H1 (cell line): Measurements from ENCODE around the gene MYL9. TPM values are rescaled to one million over a fixed set of nuclear protein-coding genes. Genes with fewer than 3 reads are reported as not detected.

Experiments used
- CTCF ChIA-PET: fragments of 300-600 bp; sonication (Branson Sonifier 250); formaldehyde crosslinking; loops from one replicate; lab custom pipeline; 2021; ENCODE audit not compliant: partially characterized antibody; lab: Charles Lee
- POLR2A ChIA-PET: fragments of 300-600 bp; sonication (Branson Sonifier 250); formaldehyde crosslinking; loops from one replicate; lab custom pipeline; 2021; ENCODE audit warnings: inconsistent platforms; ENCODE audit not compliant: partially characterized antibody; lab: Charles Lee
- DNase-seq, 2 experiments: peaks; one replicate each; pipeline versions ENCODE4 v3.0.0 to v3.0.0-alpha.2; 2010 to 2022; ENCODE audit warnings: low spot score in 2 of 2, low read depth in 1 of 2, mixed read lengths in 1 of 2
- FAIRE-seq: peaks from 2 replicates; lab custom pipeline; 2011; peaks lifted over from hg19 to GRCh38; lab: Jason Lieb, UNC
- H2AFZ ChIP-seq: 2 replicates; pipeline ENCODE4 v1.8.1; 2012; ENCODE audit warnings: low read length, inconsistent platforms
- H2AK5ac ChIP-seq: 2 replicates; pipeline ENCODE4 v1.6.1; 2013; ENCODE audit warnings: low read depth, low read length
- H2BK120ac ChIP-seq: replicated peaks from 2 replicates; pipeline ENCODE3; 2013; ENCODE audit warnings: low read depth, low read length, inconsistent platforms
- H2BK12ac ChIP-seq: 2 replicates; pipeline ENCODE4 v1.6.1; 2013; ENCODE audit warnings: low read depth, low read length
- H2BK15ac ChIP-seq: 2 replicates; pipeline ENCODE4 v1.6.1; 2013; ENCODE audit warnings: low read length
- H2BK20ac ChIP-seq: 2 replicates; pipeline ENCODE4 v1.6.1; 2013; ENCODE audit warnings: low read length
- H2BK5ac ChIP-seq: 2 replicates; pipeline ENCODE4 v1.6.1; 2013; ENCODE audit warnings: low read depth, low read length
- H3K14ac ChIP-seq: 2 replicates; pipeline ENCODE4 v1.6.1; 2013; ENCODE audit warnings: inconsistent platforms; ENCODE audit not compliant: insufficient read length
- H3K18ac ChIP-seq: 2 replicates; pipeline ENCODE4 v1.6.1; 2013; ENCODE audit warnings: low read length; ENCODE audit errors: extremely low read depth
- H3K23ac ChIP-seq: 2 replicates; pipeline ENCODE4 v1.6.1; 2013; ENCODE audit warnings: inconsistent platforms; ENCODE audit not compliant: insufficient read length
- H3K23me2 ChIP-seq: 2 replicates; pipeline ENCODE4 v1.6.1; 2013; ENCODE audit warnings: low read depth, low read length
- H3K27ac ChIP-seq: 2 replicates; pipeline ENCODE4 v1.6.1; 2011; ENCODE audit warnings: low read depth, low read length, inconsistent platforms
- H3K27me3 ChIP-seq, 4 experiments: replicated peaks in 1 of 4; 1 replicate in 1 of 4; 2 replicates in 3 of 4; pipeline versions ENCODE4 v1.6.1 to v1.8.1; 2011 to 2013; ENCODE audit warnings: low read length in 3 of 4, mild to moderate bottlenecking in 3 of 4, inconsistent platforms in 2 of 4, mixed read lengths in 2 of 4, moderate library complexity in 1 of 4; ENCODE audit not compliant: control insufficient read depth in 3 of 4, insufficient read depth in 3 of 4; ENCODE audit errors: extremely low read depth in 1 of 4
- H3K36me3 ChIP-seq, 4 experiments: 2 replicates each; pipeline versions ENCODE4 v1.6.1 to v1.8.1; 2011 to 2013; ENCODE audit warnings: mild to moderate bottlenecking in 4 of 4, low read length in 3 of 4, moderate library complexity in 2 of 4, control low read depth in 1 of 4, inconsistent platforms in 1 of 4; ENCODE audit not compliant: insufficient read depth in 4 of 4, control insufficient read depth in 2 of 4
- H3K4ac ChIP-seq: replicated peaks from 2 replicates; pipeline ENCODE3; 2013; ENCODE audit warnings: low read length, low read depth, mixed read lengths, inconsistent platforms; ENCODE audit not compliant: insufficient read length
- H3K4me1 ChIP-seq, 4 experiments: replicated peaks in 1 of 4; 1 replicate in 1 of 4; 2 replicates in 3 of 4; pipeline versions ENCODE4 v1.6.1 to v1.8.1; 2011 to 2013; ENCODE audit warnings: low read length in 3 of 4, inconsistent platforms in 2 of 4, mixed read lengths in 1 of 4; ENCODE audit not compliant: insufficient read depth in 4 of 4, control insufficient read depth in 3 of 4
- H3K4me2 ChIP-seq, 2 experiments: 2 replicates each; pipeline versions ENCODE4 v1.6.1 to v1.8.1; 2011 to 2013; ENCODE audit warnings: low read depth in 2 of 2, low read length in 2 of 2, control low read depth in 1 of 2, inconsistent platforms in 1 of 2, mild to moderate bottlenecking in 1 of 2; ENCODE audit not compliant: insufficient read depth in 1 of 2
- H3K4me3 ChIP-seq, 4 experiments: fragments of 200-600, 300-600 bp in 1 of 4; sonication (generic), shearing (Covaris generic), sonication (Bioruptor Twin) in 1 of 4; 2 replicates each; pipeline versions ENCODE4 v1.5.1 to v1.8.1; 2011 to 2016; ENCODE audit warnings: low read length in 4 of 4, low read depth in 3 of 4, control low read depth in 2 of 4, inconsistent platforms in 2 of 4, mild to moderate bottlenecking in 2 of 4, mixed read lengths in 1 of 4, moderate library complexity in 1 of 4; ENCODE audit not compliant: insufficient read depth in 2 of 4; ENCODE audit errors: extremely low read depth in 1 of 4
- H3K56ac ChIP-seq: replicated peaks from 2 replicates; pipeline ENCODE3; 2013; ENCODE audit warnings: low read depth, mild to moderate bottlenecking, mixed read lengths, low read length, inconsistent platforms; ENCODE audit not compliant: insufficient read length
- H3K79me1 ChIP-seq: 2 replicates; pipeline ENCODE4 v1.6.1; 2013; ENCODE audit warnings: low read depth, low read length, control low read depth
- H3K79me2 ChIP-seq, 2 experiments: 2 replicates each; pipeline versions ENCODE4 v1.6.1 to v1.8.1; 2012 to 2013; ENCODE audit warnings: low read length in 2 of 2, mild to moderate bottlenecking in 2 of 2, inconsistent platforms in 1 of 2; ENCODE audit not compliant: insufficient read depth in 2 of 2, control insufficient read depth in 1 of 2
- H3K9ac ChIP-seq, 4 experiments: replicated peaks in 1 of 4; 1 replicate in 1 of 4; 2 replicates in 3 of 4; pipeline versions ENCODE4 v1.6.1 to v1.8.1; 2011 to 2013; ENCODE audit warnings: low read depth in 3 of 4, low read length in 3 of 4, control low read depth in 2 of 4, mild to moderate bottlenecking in 2 of 4, moderate library complexity in 2 of 4, inconsistent platforms in 1 of 4; ENCODE audit errors: extremely low read depth in 1 of 4
- H3K9me3 ChIP-seq, 2 experiments: 2 replicates each; pipeline versions ENCODE4 v1.6.1 to v1.8.1; 2012 to 2013; ENCODE audit warnings: mild to moderate bottlenecking in 2 of 2, moderate library complexity in 2 of 2, control low read depth in 1 of 2, inconsistent platforms in 1 of 2, low read depth in 1 of 2, low read length in 1 of 2, mixed read lengths in 1 of 2; ENCODE audit not compliant: insufficient read depth in 2 of 2
- H4K20me1 ChIP-seq, 2 experiments: replicated peaks in 1 of 2; 2 replicates each; pipeline versions ENCODE3 to v1.8.1; 2011 to 2013; ENCODE audit warnings: inconsistent platforms in 2 of 2, low read length in 2 of 2, mild to moderate bottlenecking in 1 of 2; ENCODE audit not compliant: insufficient read depth in 2 of 2, control insufficient read depth in 1 of 2
- H4K5ac ChIP-seq: 2 replicates; pipeline ENCODE4 v1.6.1; 2013; ENCODE audit warnings: low read length, low read depth, mixed read lengths, inconsistent platforms; ENCODE audit not compliant: insufficient read length
- H4K8ac ChIP-seq: 2 replicates; pipeline ENCODE4 v1.8.0; 2013; ENCODE audit warnings: mild to moderate bottlenecking, moderate library complexity, low read length, inconsistent platforms; ENCODE audit not compliant: insufficient read depth; ENCODE audit errors: extremely low read depth
- H4K91ac ChIP-seq: replicated peaks from 2 replicates; pipeline ENCODE3; 2013; ENCODE audit warnings: low read length, mixed read lengths, inconsistent platforms; ENCODE audit not compliant: insufficient read length
- ASH2L ChIP-seq: fragments of 200-600, 300-600 bp; sonication (generic); IDR thresholded peaks from one replicate; pipeline ENCODE4 v1.7.1; 2017; ENCODE audit warnings: low read length
- FOSL1 ChIP-seq: IDR thresholded peaks from 2 replicates; pipeline ENCODE4 v1.6.1; 2011; ENCODE audit warnings: mild to moderate bottlenecking, low read depth, low read length, moderate library complexity; ENCODE audit not compliant: insufficient read depth
- JUN ChIP-seq: IDR thresholded peaks from 2 replicates; pipeline ENCODE4 v1.6.1; 2011; ENCODE audit warnings: low read depth, mild to moderate bottlenecking, improper control_type of control experiment, low read length
- JUND ChIP-seq: IDR thresholded peaks from 2 replicates; pipeline ENCODE4 v1.6.1; 2011; ENCODE audit warnings: mild to moderate bottlenecking, improper control_type of control experiment, low read length
- KDM1A ChIP-seq: fragments of 200-600, 300-600 bp; sonication (generic); IDR thresholded peaks from 2 replicates; pipeline ENCODE4 v1.7.1; 2016; ENCODE audit warnings: mild to moderate bottlenecking, low read length, borderline replicate concordance
- KDM5A ChIP-seq: fragments of 200-600 bp; IDR thresholded peaks from 2 replicates; pipeline ENCODE4 v1.7.1; 2012; ENCODE audit warnings: mild to moderate bottlenecking, low read length, inconsistent platforms, mixed read lengths
- PHF8 ChIP-seq: fragments of 200-600 bp; sonication (generic); conservative IDR thresholded peaks from 2 replicates; pipeline ENCODE4 v1.7.1; 2012; ENCODE audit warnings: low read depth, mild to moderate bottlenecking, inconsistent platforms, low read length, moderate library complexity
- RAD21 ChIP-seq, 2 experiments: IDR thresholded peaks in 1 of 2; conservative IDR thresholded peaks in 1 of 2; 2 replicates each; pipeline ENCODE4 v1.6.1; 2011; ENCODE audit warnings: low read depth in 2 of 2, low read length in 2 of 2, improper control_type of control experiment in 1 of 2, inconsistent platforms in 1 of 2, mild to moderate bottlenecking in 1 of 2, moderate library complexity in 1 of 2
- RNF2 ChIP-seq: fragments of 200-900, 300-1000 bp; sonication (generic); IDR thresholded peaks from 2 replicates; pipeline ENCODE4 v1.7.1; 2016; ENCODE audit warnings: borderline replicate concordance, low read depth, mild to moderate bottlenecking, antibody characterized with exemption, low read length; ENCODE audit not compliant: poor library complexity, severe bottlenecking; ENCODE audit errors: missing control alignments
- SIRT6 ChIP-seq: IDR thresholded peaks from one replicate; pipeline ENCODE4 v1.7.1; 2012; ENCODE audit warnings: low read length, inconsistent platforms
- WGBS, 2 experiments: shearing (Covaris generic) in 1 of 2; methylation state at CpG; one replicate each; pipeline versions ENCODE4 v1.1.6 to v1.1.7; 2013 to 2015; ENCODE audit warnings: low lambda C conversion rate in 2 of 2, mixed read lengths in 2 of 2, inconsistent platforms in 1 of 2, low coverage in 1 of 2, missing lambda C conversion rate in 1 of 2; ENCODE audit not compliant: insufficient replicate concordance in 2 of 2, insufficient coverage in 1 of 2, insufficient read length in 1 of 2; ENCODE audit errors: extremely low coverage in 1 of 2, missing lambda C conversion rate in 1 of 2; 5-methylcytosine and 5-hydroxymethylcytosine counted together
- polyA plus RNA-seq, 7 experiments: library from polyadenylated mRNA; depleted of rRNA in 3 of 7; stranded (reverse) in 5 of 7; unstranded in 2 of 7; fragments of >200 nt in 5 of 7; fragments of 200-250 nt in 2 of 7; gene quantifications; 1 replicate in 5 of 7; 2 replicates in 1 of 7; 4 replicates in 1 of 7; pipeline versions ENCODE4 v1.2.1 to v1.2.3, GENCODE V29; 2011 to 2013; ENCODE audit warnings: missing spikeins in 2 of 7, mixed read lengths in 2 of 7
- total RNA-seq: library from RNA; stranded (reverse); fragmentation: NEBNext Ultra II Directional; extraction: Animal tissue kit (Norgen Biotek cat#: 25700); gene quantifications from 2 replicates; pipeline ENCODE4 v1.2.1, GENCODE V29; 2021

The MYL9 gene
- total and polyA plus RNA-seq, 2 of the 8 experiments (the other 6 are each of a cell fraction or from before 2014, with no cell fraction given): 26.8 to 193 TPM

DNA sequence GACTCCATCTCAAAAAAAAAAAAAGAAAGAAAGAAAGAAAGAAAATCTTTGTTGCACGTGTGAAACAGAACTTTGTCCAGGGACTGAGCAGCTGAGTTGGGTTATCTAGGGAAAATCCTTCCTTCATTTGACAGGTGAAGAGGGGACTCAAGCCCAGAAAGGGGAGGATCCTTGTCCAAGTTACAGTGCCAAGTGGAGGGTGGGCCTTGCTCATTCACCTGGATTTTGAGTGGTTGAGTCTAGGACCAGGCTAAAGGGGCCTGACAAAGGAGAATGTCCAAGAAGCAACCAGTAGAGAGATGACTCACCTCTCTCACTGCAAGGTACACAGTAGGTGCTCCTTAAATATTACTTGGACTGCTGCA is 34.7 kb downstream of the MYL9 start:
- Histone ChIP-seq H3K56ac (no peak overlapping the region), H3K79me1 (peaks cover 7% of the 10 kb centered on the region), H4K91ac (no peak overlapping the region), H3K27me3 (no peaks in the 10 kb centered on the region), H4K20me1 (peaks cover 4% of the 10 kb centered on the region in 2 experiments), H3K36me3 (peaks cover 4 to 24% (median 13%) of the 10 kb centered on the region in 4 experiments), H3K23ac (no peak overlapping the region), H3K79me2 (peaks cover 16 to 50% of the 10 kb centered on the region in 2 experiments), H4K5ac (no peak overlapping the region), H3K18ac (no peak overlapping the region), H3K4ac (no peak overlapping the region), H3K4me3 (no peak overlapping the region), H2BK12ac (no peak overlapping the region), H3K23me2 (peaks cover 17% of the 10 kb centered on the region), H4K8ac (no peak overlapping the region), H2AFZ (no peak overlapping the region), H2AK5ac (no peak overlapping the region), H3K9me3 (no peaks in the 10 kb centered on the region), H2BK120ac (no peak overlapping the region), H3K4me1 (peaks cover 11 to 26% (median 16%) of the 10 kb centered on the region in 4 experiments), H3K27ac (no peak overlapping the region), H3K14ac (no peak overlapping the region), H2BK20ac (no peak overlapping the region), H3K4me2 (peak overlapping the region in 1 of 2 experiments; percentile 99; a peak in 1 of 4 replicates), H2BK5ac (no peak overlapping the region), H2BK15ac (no peak overlapping the region), H3K9ac (no peak overlapping the region)
- DNase-seq (no peak), FAIRE-seq (no peak)
- TF ChIP-seq RNF2: no peak
- TF ChIP-seq JUN: no peak
- TF ChIP-seq RAD21 (IDR thresholded peaks at IDR 0.05 in 1 of 2, conservative IDR thresholded peaks at IDR 0.05 in 1 of 2; ENCODE audit: low read depth in 2 of 2, low read length in 2 of 2): no peak
- TF ChIP-seq KDM1A: no peak
- no peak for TF ChIP-seq PHF8
- TF ChIP-seq JUND: no peak
- no peak for TF ChIP-seq ASH2L
- TF ChIP-seq FOSL1: no peak
- TF ChIP-seq KDM5A: no peak
- no peak for TF ChIP-seq SIRT6
- POLR2A ChIA-PET: interaction anchor here (0.6 to 17.6 kb wide), 9 partner anchors 9 to 288 kb away, joined by 3 to 388 read pairs (median 3); partner anchors contain the start of gene RAB5IF
- CTCF ChIA-PET: interaction anchor here (0.7 to 18.0 kb wide), 7 partner anchors 13 to 70 kb away, joined by 3 to 202 read pairs (median 4); partner anchors contain the start of gene RAB5IF
- 91% methylated on average over 1 of the region's 1 CpG; no CpG with 5 or more reads in 1 of the 2 experiments for WGBS, 2 experiments
